GM21515 (cell line): ENCODE measurements around the gene RUFY1.
"Not testable (repeated sequence)": the region's sequence is repeated elsewhere in the genome, so short reads cannot be mapped to it uniquely, and the experiment has no call there.

ENCODE experiments used
- ATAC-seq: cut with Tn5 transposase; IDR thresholded peaks from one replicate; pipeline ENCODE4 v1.9.1; 2021; ENCODE audit not compliant: unreplicated experiment

Gene RUFY1

GRCh38 chr5:179533907-179534306 lies 16.4 kb upstream of the RUFY1 start:
- ATAC-seq, result no peak

GRCh38 chr5:179534431-179534830 lies 15.9 kb upstream of the RUFY1 start:
- ATAC-seq, result peak; percentile 55

GRCh38 chr5:179536676-179537075 lies 13.7 kb upstream of the RUFY1 start:
- ATAC-seq, result no peak

GRCh38 chr5:179542170-179542569 lies 8.2 kb upstream of the RUFY1 start:
- ATAC-seq, result no peak

GRCh38 chr5:179543275-179543674 lies 7.1 kb upstream of the RUFY1 start:
- not testable (repeated sequence) for ATAC-seq

GRCh38 chr5:179553006-179553405 lies 2.7 kb downstream of the RUFY1 start:
- no peak for ATAC-seq

DNA sequence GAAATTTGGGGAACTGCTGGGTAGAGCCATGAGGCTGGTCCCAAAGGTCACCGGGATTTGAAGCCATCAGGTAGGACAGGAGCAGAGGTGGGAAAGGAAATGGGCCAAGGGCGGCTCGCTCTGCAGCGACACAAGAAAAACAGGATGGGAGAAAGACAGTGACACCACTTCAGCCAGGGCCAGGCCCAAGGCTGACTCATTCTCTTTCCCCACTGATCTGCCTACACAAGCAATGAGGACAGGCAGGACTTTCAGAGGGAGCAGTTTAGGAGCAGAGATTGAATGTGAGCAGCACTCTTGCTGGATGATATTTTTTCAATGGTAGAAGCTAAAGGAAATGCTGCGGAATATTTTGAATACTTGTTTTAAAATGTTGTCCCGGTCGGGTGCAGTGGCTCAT lies 3.5 kb downstream of the RUFY1 start:
- ATAC-seq, result no peak

DNA sequence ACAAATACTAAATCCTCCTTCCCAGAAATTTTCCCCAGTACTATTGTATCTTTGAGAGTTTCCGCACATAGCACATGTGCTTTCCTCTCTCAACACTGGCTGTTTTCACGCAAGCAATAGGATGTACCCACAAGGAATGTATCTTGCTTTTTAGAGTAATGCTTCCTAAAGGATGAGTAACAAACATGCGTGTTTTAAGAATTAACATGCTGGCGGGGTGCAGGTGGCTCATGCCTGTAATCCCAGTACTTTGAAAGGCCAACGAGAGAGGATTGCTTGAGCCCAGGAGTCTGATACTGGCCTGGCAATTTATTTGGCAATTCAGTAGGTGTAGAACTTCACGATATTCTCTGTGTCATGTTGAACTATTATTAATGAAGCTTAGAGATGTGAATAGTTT lies 4.6 kb downstream of the RUFY1 start:
- ATAC-seq, result no peak

GRCh38 chr5:179558261-179558799 lies 8.0 kb downstream of the RUFY1 start:
- ATAC-seq, result not testable (repeated sequence)

DNA sequence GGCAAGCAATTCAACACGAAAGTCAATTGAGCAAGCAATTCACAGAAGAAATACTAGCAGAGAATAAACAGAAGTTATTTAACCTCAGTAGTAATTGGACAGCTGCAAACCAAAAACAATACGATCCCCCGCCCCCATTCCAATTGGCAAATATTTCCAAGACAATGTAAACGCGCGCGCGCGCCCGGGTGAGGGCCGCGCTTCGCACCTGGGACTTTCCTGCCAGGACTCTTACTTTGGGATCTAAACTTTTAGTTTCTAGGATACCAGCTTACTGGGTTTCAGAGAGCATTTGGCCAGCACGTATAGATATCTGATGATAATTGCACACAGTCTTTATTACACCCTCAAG lies 8.6 kb downstream of the RUFY1 start:
- peak; percentile 9 for ATAC-seq

GRCh38 chr5:179559284-179560252 lies 9.2 kb downstream of the RUFY1 start:
- ATAC-seq, result peak; percentile 100

DNA sequence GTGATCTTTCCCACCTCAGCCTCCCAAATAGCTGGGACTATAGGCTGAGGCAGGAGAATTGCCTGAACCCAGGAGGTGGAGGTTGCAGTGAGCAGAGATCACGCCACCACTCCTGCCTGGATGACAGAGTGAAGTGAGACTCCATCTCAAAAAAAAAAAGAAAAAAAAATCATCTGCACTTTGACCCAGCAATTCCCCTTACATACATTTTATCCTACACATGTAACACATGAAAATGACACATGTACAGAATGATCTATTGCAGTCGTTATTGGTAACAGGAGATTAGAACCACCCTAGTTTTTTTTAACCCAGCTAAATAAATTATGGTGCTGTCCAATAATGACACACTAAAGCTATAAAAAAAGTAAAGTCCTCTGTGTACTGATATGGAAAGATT lies 14.2 kb downstream of the RUFY1 start:
- no peak for ATAC-seq

DNA sequence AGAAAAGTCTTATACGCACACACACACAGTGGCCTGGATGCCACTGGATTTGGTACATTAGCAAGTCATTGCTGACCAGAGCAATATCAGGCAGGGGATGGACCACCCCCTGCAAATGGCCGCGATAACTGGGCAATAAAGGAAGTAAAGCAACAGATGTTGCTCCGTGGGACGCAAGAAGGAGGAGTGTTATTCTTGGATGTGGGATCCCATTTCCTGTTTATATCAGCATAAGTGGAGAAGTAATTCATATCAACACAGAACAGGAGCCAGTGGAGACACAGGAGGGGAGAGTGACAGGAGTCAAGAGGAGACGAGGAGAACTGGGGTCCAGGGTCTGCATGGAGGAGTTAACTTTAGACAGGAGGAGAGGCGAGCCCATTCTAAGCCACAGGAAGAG lies 18.4 kb downstream of the RUFY1 start:
- no peak for ATAC-seq

GRCh38 chr5:179572386-179572785 lies 22.0 kb downstream of the RUFY1 start:
- ATAC-seq, result no peak

DNA sequence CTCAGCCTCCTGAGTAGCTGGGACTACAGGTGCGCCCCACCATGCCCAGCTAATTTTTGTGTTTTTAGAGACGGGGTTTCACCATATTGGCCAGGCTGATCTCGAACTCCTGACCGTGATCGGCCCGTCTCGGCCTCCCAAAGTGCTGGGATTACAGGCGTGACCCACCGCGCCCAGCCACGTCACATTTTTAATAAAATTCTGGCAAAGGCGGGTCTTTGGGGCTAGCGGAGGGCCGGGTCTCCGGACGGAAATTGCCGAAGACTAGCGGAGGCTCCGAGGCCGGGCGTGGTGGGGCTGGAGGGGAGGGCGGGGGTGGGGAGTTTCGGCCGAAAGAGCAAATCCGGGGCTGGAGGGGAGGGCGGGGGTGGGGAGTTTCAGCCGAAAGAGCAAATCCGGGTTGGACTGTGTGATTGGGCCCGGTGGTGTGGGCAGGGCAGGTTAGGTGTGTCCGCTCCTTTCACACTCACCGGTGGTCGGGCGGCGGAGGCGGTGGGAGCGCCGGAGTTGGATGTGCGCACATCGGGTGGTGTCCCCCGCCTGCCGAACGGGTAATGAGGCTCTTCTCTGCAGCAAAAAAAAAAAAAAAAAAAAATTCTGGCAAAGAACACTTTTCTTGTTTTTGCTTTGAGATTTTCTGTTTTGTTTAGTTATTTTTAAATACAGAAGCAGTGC lies 27.1 kb downstream of the RUFY1 start:
- ATAC-seq, result no peak

- no peak for ATAC-seq
Measured at GRCh38 chr5:179585941-179586401, 35.6 kb downstream of the RUFY1 start.

- ATAC-seq, result no peak
Measured at GRCh38 chr5:179588166-179588565, 37.8 kb downstream of the RUFY1 start.

- no peak for ATAC-seq
Measured at GRCh38 chr5:179595916-179596315, 45.6 kb downstream of the RUFY1 start.

DNA sequence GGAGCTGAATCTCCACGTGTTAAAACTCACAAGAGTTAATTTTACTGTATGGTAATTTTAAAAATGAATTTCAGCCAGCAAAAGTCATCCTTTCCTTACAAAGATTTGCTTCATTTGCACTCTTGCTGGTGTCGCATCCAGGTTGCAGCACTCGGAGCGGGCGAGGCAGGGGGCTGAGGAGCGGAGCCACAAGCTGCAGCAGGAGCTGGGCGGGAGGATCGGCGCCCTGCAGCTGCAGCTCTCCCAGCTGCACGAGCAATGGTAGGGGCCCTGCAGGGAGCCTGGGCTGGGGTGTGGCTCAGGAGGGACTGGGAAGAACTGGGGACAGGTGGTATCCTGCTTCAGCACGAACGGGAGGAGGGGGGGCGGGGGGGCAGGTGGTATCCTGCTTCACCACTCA lies 46.1 kb downstream of the RUFY1 start:
- no peak for ATAC-seq

GRCh38 chr5:179599100-179599499 lies 48.7 kb downstream of the RUFY1 start:
- ATAC-seq, result no peak

DNA sequence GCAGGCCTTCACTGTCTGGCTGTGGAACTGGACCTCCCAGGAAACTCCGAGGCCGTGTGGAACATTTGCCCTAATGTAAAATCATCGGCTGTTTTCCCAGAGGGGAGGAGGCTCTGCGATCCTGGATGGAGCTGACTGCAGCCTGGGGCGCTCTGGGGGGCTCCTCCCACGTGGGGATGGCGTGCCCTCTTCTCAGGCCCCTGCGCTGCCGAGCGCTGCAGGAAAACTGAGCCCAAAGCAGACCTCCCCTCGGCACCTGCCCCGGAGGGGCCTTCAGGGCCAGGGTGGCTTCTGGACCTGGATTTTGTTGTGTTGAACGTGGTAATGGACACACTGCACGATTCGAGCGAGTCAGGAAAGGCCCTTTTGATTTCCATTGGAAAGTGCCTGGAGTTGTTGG lies 49.2 kb downstream of the RUFY1 start:
- no peak for ATAC-seq

DNA sequence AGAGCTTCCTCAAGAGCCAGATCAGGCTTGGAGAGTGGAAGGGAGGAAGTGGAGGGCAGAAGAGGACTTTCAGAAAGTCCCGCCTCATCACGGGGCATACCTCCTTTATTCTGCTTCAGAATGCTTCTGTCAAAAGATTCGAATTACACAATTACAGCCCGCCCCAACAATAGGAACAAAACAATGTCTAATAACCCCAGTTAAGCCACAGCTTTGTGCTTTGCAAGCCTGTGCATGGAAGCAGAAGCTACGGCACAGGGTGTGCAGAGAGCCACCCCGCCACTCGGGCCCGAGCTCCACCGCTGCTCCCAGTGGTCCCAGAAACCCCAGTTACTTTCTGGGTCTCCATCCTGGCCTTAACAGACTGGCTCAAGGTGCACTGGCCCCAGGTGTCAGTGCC lies 49.6 kb downstream of the RUFY1 start:
- no peak for ATAC-seq
